ENCODE measurements around the gene CTPS1. TPM values are rescaled to one million over a fixed set of nuclear protein-coding genes. Genes with fewer than 3 reads are reported as not detected.

CTPS1 gene
- total RNA-seq, 1 donor from 2014 or later, result 41.8 TPM

- DNase-seq (ENCODE audit: low spot score in 2 of 2, unreplicated experiment in 2 of 2), result no peak
- Mint-ChIP-seq H3K9me3 (no peaks in the 10 kb centered on the region), H3K27ac (no peak overlapping the region), H3K27me3 (ENCODE audit: low read depth) (no peaks in the 10 kb centered on the region), H3K4me3 (no peak overlapping the region), H3K4me1 (no peaks in the 10 kb centered on the region), H3K36me3 (peaks cover 30% of the 10 kb centered on the region)
- TF ChIP-seq CTCF (IDR thresholded peaks at IDR 0.05; ENCODE audit: unreplicated experiment), result no peak
Measured at GRCh38 chr1:41025979-41026819, 46.7 kb downstream of the CTPS1 start.

DNA sequence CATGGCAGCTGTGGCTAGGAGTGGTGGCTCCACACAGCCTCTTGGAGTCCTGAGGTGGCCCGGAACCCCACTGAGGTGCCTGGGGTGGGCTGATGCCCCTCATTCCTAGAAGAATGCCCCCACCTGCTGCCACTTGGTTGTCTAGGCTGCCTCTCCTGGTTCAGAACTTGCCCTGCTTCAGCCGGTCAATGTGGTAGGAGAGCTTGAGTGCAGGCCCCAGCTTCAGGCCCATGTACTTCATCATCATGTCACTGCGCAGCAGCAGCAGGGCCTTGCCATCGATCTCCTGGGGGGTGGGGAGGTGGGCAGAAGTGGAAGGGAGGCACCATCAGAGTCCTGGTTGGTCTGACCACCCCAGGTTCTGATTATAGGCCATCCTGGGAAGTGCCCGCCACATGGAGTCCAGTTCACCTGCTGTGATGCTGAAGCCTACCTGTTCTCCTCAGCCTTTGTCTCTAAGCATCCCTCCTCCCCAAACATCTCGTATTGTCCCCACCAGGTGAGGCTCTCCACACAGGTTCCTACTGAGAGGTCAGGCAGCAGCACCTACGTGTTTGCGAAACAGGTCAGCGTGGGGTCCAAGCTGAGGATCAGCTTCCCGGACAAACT, 48.6 kb downstream of the CTPS1 start:
- TF ChIP-seq CTCF (IDR thresholded peaks at IDR 0.05; ENCODE audit: unreplicated experiment), result no peak
- H3K9me3 Mint-ChIP-seq, result peaks cover 4% of the 10 kb centered on the region

DNA sequence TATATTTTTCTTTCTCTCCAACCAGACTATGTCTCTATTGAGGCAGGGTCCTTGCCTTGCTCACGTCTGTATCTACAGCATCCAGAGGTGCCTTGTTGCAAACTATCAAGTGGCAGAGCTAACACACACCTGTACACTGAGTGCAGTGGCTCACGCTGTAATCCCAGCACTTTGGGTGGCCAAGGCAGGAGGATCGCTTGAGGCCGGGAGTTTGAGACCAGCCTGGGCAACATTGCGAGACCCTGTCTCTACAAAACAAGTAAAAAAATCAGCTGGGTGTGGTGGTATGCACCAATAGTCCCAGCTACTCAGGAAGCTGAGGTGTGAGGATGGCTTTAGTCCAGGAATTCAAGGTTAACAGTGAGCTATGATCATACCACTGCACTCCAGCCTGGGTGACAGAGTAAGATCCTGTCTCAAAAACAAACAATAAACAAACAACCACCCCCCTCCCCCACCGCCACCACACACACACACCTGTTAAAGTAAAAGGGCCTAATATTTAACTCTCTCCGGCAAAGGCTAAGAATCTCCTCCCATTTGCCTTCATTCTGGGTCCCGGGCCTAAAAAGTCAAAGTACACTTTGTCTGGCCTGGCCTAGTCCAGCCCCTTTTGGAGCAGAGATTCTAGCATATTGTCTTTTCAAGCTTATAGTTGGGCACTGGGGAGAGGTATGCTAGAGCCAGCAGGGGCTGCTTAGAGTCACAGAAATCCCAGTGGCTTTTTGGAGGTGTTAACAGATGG, 51.5 kb downstream of the CTPS1 start:
- no peaks in the 10 kb centered on the region for H3K4me1 Mint-ChIP-seq

More for the DNA sequence above, 48.6 kb downstream of the CTPS1 start:
- DNase-seq (ENCODE audit: low spot score in 2 of 2, unreplicated experiment in 2 of 2), result no peak
- Mint-ChIP-seq H3K4me1 (no peaks in the 10 kb centered on the region), H3K27me3 (ENCODE audit: low read depth) (no peaks in the 10 kb centered on the region), H3K36me3 (peaks cover 39% of the 10 kb centered on the region), H3K4me3 (no peak overlapping the region), H3K27ac (no peak overlapping the region)

GRCh38 chr1:41032147-41032546, 52.7 kb downstream of the CTPS1 start:
- Mint-ChIP-seq H3K36me3 (peaks cover 38% of the 10 kb centered on the region), H3K4me1 (no peaks in the 10 kb centered on the region), H3K9me3 (peaks cover 4% of the 10 kb centered on the region), H3K4me3 (no peak overlapping the region), H3K27ac (no peak overlapping the region), H3K27me3 (ENCODE audit: low read depth) (no peaks in the 10 kb centered on the region)
- no peak for TF ChIP-seq CTCF (IDR thresholded peaks at IDR 0.05; ENCODE audit: unreplicated experiment)
- no peak for DNase-seq (ENCODE audit: low spot score in 2 of 2, unreplicated experiment in 2 of 2)

More for the DNA sequence above, 51.5 kb downstream of the CTPS1 start:
- Mint-ChIP-seq H3K27me3 (ENCODE audit: low read depth) (no peaks in the 10 kb centered on the region), H3K27ac (no peak overlapping the region), H3K36me3 (peaks cover 42% of the 10 kb centered on the region), H3K9me3 (peaks cover 4% of the 10 kb centered on the region), H3K4me3 (no peak overlapping the region)
- DNase-seq (ENCODE audit: low spot score in 2 of 2, unreplicated experiment in 2 of 2), result no peak
- no peak for TF ChIP-seq CTCF (IDR thresholded peaks at IDR 0.05; ENCODE audit: unreplicated experiment)

DNA sequence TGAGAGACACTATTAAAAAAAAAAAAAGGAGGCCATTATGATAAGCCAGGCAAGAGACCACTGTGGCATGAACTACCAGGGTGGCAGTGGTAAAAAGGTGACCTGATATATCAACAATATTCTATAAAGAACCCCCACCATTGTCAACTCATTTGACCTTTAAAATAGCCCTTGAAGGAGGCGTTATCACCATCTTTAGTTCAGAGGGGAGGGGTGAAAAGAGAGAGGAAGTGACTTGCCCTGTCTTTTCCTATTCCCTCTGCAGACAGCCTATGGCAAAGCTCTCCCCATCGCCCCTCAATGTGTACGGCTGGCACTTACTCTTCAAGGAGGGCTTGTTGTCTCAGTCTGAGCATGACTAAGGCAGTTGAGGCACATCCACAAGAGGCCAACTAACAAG, 53.8 kb downstream of the CTPS1 start:
- TF ChIP-seq CTCF (IDR thresholded peaks at IDR 0.05; ENCODE audit: unreplicated experiment), result no peak
- no peaks in the 10 kb centered on the region for H3K4me1 Mint-ChIP-seq
- peaks cover 4% of the 10 kb centered on the region for H3K9me3 Mint-ChIP-seq
- H3K27ac Mint-ChIP-seq, result no peak overlapping the region
- H3K4me3 Mint-ChIP-seq, result no peak overlapping the region
- no peaks in the 10 kb centered on the region for H3K27me3 Mint-ChIP-seq (ENCODE audit: low read depth)
- peaks cover 32% of the 10 kb centered on the region for H3K36me3 Mint-ChIP-seq
- no peak for DNase-seq (ENCODE audit: low spot score in 2 of 2, unreplicated experiment in 2 of 2)

Measured in mesothelial cell of epicardium (in vitro differentiated cells).